ENCODE results near the gene SLC44A3. TPM values are rescaled to one million over a fixed set of nuclear protein-coding genes. Genes with fewer than 3 reads are reported as not detected.

SLC44A3 gene
- total and polyA plus RNA-seq, 2 of the 8 experiments (the other 6 are each of a cell fraction or from before 2014, with no cell fraction given), result 4.2 to 5.0 TPM

- ChIA-PET CTCF (ENCODE audit: partially characterized antibody) (interaction anchor here (0.6 to 1.5 kb wide), 5 partner anchors 9 to 229 kb away, joined by 3 to 6 read pairs (median 3); no protein-coding TSS in a partner anchor), POLR2A (ENCODE audit: partially characterized antibody) (no interaction called here)
- no peaks in the 10 kb centered on the region for H3K27me3 ChIP-seq (replicated peaks in 1 of 4; ENCODE audit: control insufficient read depth in 3 of 4, extremely low read depth in 1 of 4, insufficient read depth in 3 of 4, low read length in 3 of 4)
- H2BK12ac ChIP-seq (ENCODE audit: low read depth, low read length), result no peak overlapping the region
- no peak overlapping the region for H4K8ac ChIP-seq (ENCODE audit: extremely low read depth, insufficient read depth, low read length)
- H2AFZ ChIP-seq (ENCODE audit: low read length), result no peak overlapping the region
- no peak overlapping the region for H2BK20ac ChIP-seq (ENCODE audit: low read length)
- H3K14ac ChIP-seq (ENCODE audit: insufficient read length), result no peak overlapping the region
- FAIRE-seq, result no peak
- H3K4me2 ChIP-seq (ENCODE audit: insufficient read depth in 1 of 2, low read depth in 2 of 2, low read length in 2 of 2), result no peak overlapping the region
- H3K56ac ChIP-seq (replicated peaks; ENCODE audit: insufficient read length, low read depth, low read length), result no peak overlapping the region
- no peak overlapping the region for H3K18ac ChIP-seq (ENCODE audit: extremely low read depth, low read length)
- H3K4ac ChIP-seq (replicated peaks; ENCODE audit: insufficient read length, low read depth, low read length), result no peak overlapping the region
- no peaks in the 10 kb centered on the region for H3K4me1 ChIP-seq (replicated peaks in 1 of 4; ENCODE audit: control insufficient read depth in 3 of 4, insufficient read depth in 4 of 4, low read length in 3 of 4)
- no peak overlapping the region for H4K5ac ChIP-seq (ENCODE audit: insufficient read length, low read depth, low read length)
- H3K4me3 ChIP-seq (ENCODE audit: extremely low read depth in 1 of 4, insufficient read depth in 2 of 4, low read depth in 3 of 4, low read length in 4 of 4), result no peak overlapping the region
- no peak overlapping the region for H2BK15ac ChIP-seq (ENCODE audit: low read length)
- H3K23ac ChIP-seq (ENCODE audit: insufficient read length), result no peak overlapping the region
- no peak overlapping the region for H3K27ac ChIP-seq (ENCODE audit: low read depth, low read length)
- no peak overlapping the region for H2BK5ac ChIP-seq (ENCODE audit: low read depth, low read length)
- no peaks in the 10 kb centered on the region; the same call in 1 of the 2 replicates for H3K23me2 ChIP-seq (ENCODE audit: low read depth, low read length)
- no peaks in the 10 kb centered on the region for H3K79me2 ChIP-seq (ENCODE audit: control insufficient read depth in 1 of 2, insufficient read depth in 2 of 2, low read length in 2 of 2)
- no peaks in the 10 kb centered on the region for H4K20me1 ChIP-seq (replicated peaks in 1 of 2; ENCODE audit: control insufficient read depth in 1 of 2, insufficient read depth in 2 of 2, low read length in 2 of 2)
- no peak overlapping the region for H2AK5ac ChIP-seq (ENCODE audit: low read depth, low read length)
- no peak overlapping the region for H3K9ac ChIP-seq (replicated peaks in 1 of 4; ENCODE audit: extremely low read depth in 1 of 4, low read depth in 3 of 4, low read length in 3 of 4)
- H3K79me1 ChIP-seq (ENCODE audit: low read depth, low read length), result no peaks in the 10 kb centered on the region
- H3K9me3 ChIP-seq (ENCODE audit: insufficient read depth in 2 of 2, low read depth in 1 of 2, low read length in 1 of 2), result no peaks in the 10 kb centered on the region
- H3K36me3 ChIP-seq (ENCODE audit: control insufficient read depth in 2 of 4, insufficient read depth in 4 of 4, low read length in 3 of 4), result peaks cover 0 to 2% (median 0%) of the 10 kb centered on the region in 4 experiments; a peak in 2 of 8 replicates
- no peak overlapping the region for H4K91ac ChIP-seq (replicated peaks; ENCODE audit: insufficient read length, low read length)
- H2BK120ac ChIP-seq (replicated peaks; ENCODE audit: low read depth, low read length), result no peak overlapping the region
- no peak for DNase-seq (ENCODE audit: low read depth in 1 of 2, low spot score in 2 of 2)
- no peak for TF ChIP-seq BACH1 (IDR thresholded peaks at IDR 0.05; ENCODE audit: low read length)
- TF ChIP-seq TBP (IDR thresholded peaks at IDR 0.05; ENCODE audit: low read depth, low read length), result no peak
- TF ChIP-seq HDAC2 (IDR thresholded peaks at IDR 0.05; ENCODE audit: borderline replicate concordance in 1 of 2, low read depth in 2 of 2, low read length in 2 of 2), result no peak
- TF ChIP-seq POLR2AphosphoS5 (IDR thresholded peaks at IDR 0.05; ENCODE audit: low read depth, low read length), result no peak
- no peak for TF ChIP-seq ATF2 (IDR thresholded peaks at IDR 0.05; ENCODE audit: low read length)
- no peak for TF ChIP-seq RNF2 (IDR thresholded peaks at IDR 0.05; ENCODE audit: borderline replicate concordance, low read depth, low read length, missing control alignments, poor library complexity, severe bottlenecking)
- no peak for TF ChIP-seq TAF1 (IDR thresholded peaks at IDR 0.05; ENCODE audit: low read depth, low read length)
- no peak for TF ChIP-seq SP1 (IDR thresholded peaks at IDR 0.05; ENCODE audit: low read depth, low read length)
Measured at GRCh38 chr1:94828251-94828650, 8.1 kb downstream of the SLC44A3 start.

Data from H1 (cell line).